Liver (tissue), 9 donors: ENCODE results near the gene SLC7A6OS. TPM values are rescaled to one million over a fixed set of nuclear protein-coding genes. Genes with fewer than 3 reads are reported as not detected.

Source experiments
- DNase-seq: peaks from one replicate; pipeline ENCODE4 v3.0.0-alpha.2; 2017; ENCODE audit warnings: low spot score
- H3K27ac ChIP-seq, 2 donors: one replicate each; pipeline ENCODE4 v1.7.0; 2013; ENCODE audit warnings: inconsistent platforms in 2 of 2, low read length in 2 of 2, control low read depth in 1 of 2, low read depth in 1 of 2, mild to moderate bottlenecking in 1 of 2
- H3K27me3 ChIP-seq, 4 donors: one replicate each; pipeline versions ENCODE4 v1.6.1 to v1.7.0; 2013; ENCODE audit warnings: low read length in 3 of 4, inconsistent platforms in 1 of 4, mild to moderate bottlenecking in 1 of 4, moderate library complexity in 1 of 4; ENCODE audit not compliant: control insufficient read depth in 4 of 4, insufficient read depth in 4 of 4
- H3K36me3 ChIP-seq, 4 donors: one replicate each; pipeline versions ENCODE4 v1.6.1 to v1.7.0; 2013; ENCODE audit warnings: low read length in 3 of 4, mild to moderate bottlenecking in 3 of 4, low read depth in 1 of 4, moderate library complexity in 1 of 4; ENCODE audit not compliant: control insufficient read depth in 4 of 4, insufficient read depth in 3 of 4
- H3K4me1 ChIP-seq, 4 donors: one replicate each; pipeline versions ENCODE4 v1.6.1 to v1.7.0; 2013; ENCODE audit warnings: low read length in 3 of 4, mild to moderate bottlenecking in 3 of 4, moderate library complexity in 1 of 4; ENCODE audit not compliant: control insufficient read depth in 4 of 4, insufficient read depth in 4 of 4
- H3K4me3 ChIP-seq, 3 donors: one replicate each; pipeline versions ENCODE4 v1.6.1 to v1.7.0; 2013; ENCODE audit warnings: low read length in 3 of 3, control low read depth in 1 of 3, low read depth in 1 of 3, mild to moderate bottlenecking in 1 of 3
- H3K9ac ChIP-seq, 2 donors: one replicate each; pipeline ENCODE4 v1.7.0; 2013; ENCODE audit warnings: low read length in 2 of 2, mild to moderate bottlenecking in 2 of 2, moderate library complexity in 2 of 2, control low read depth in 1 of 2, low read depth in 1 of 2
- H3K9me3 ChIP-seq, 4 donors: one replicate each; pipeline versions ENCODE4 v1.6.1 to v1.7.0; 2013; ENCODE audit warnings: low read length in 3 of 4; ENCODE audit not compliant: control insufficient read depth in 4 of 4
- ATF3 ChIP-seq: IDR thresholded peaks from 2 replicates; pipeline ENCODE4 v1.6.1; 2016; ENCODE audit warnings: antibody characterized with exemption
- CTCF ChIP-seq: fragments of 150-350 bp; IDR thresholded peaks from 2 replicates; pipeline ENCODE4 v1.5.1; 2017; ENCODE audit warnings: improper control_type of control experiment, low read depth, low read length; ENCODE audit not compliant: missing input control
- FOXA1 ChIP-seq: IDR thresholded peaks from 2 replicates; pipeline ENCODE4 v1.6.1; 2016; ENCODE audit warnings: antibody characterized with exemption
- FOXA2 ChIP-seq: IDR thresholded peaks from 2 replicates; pipeline ENCODE4 v1.6.1; 2016; ENCODE audit warnings: antibody characterized with exemption
- GABPA ChIP-seq, 2 donors: IDR thresholded peaks in 1 of 2; conservative IDR thresholded peaks in 1 of 2; 2 replicates each; pipeline ENCODE4 v1.6.1; 2016; ENCODE audit warnings: antibody characterized with exemption in 2 of 2, mild to moderate bottlenecking in 1 of 2, moderate library complexity in 1 of 2
- HNF4A ChIP-seq, 2 donors: conservative IDR thresholded peaks; 2 replicates each; pipeline ENCODE4 v1.6.1; 2016; ENCODE audit warnings: antibody characterized with exemption in 2 of 2, mild to moderate bottlenecking in 2 of 2
- JUND ChIP-seq, 2 donors: IDR thresholded peaks; 2 replicates each; pipeline ENCODE4 v1.6.1; 2016; ENCODE audit warnings: antibody characterized with exemption in 2 of 2
- MAX ChIP-seq: IDR thresholded peaks from 2 replicates; pipeline ENCODE4 v1.6.1; 2016; ENCODE audit warnings: antibody characterized with exemption
- NR2F2 ChIP-seq: IDR thresholded peaks from 2 replicates; pipeline ENCODE4 v1.6.1; 2016; ENCODE audit warnings: antibody characterized with exemption
- RAD21 ChIP-seq, 2 donors: IDR thresholded peaks; 2 replicates each; pipeline ENCODE4 v1.6.1; 2016; ENCODE audit warnings: antibody characterized with exemption in 2 of 2, mild to moderate bottlenecking in 2 of 2
- REST ChIP-seq: IDR thresholded peaks from 2 replicates; pipeline ENCODE4 v1.6.1; 2016; ENCODE audit warnings: antibody characterized with exemption, mild to moderate bottlenecking
- RXRA ChIP-seq, 2 donors: IDR thresholded peaks; 2 replicates each; pipeline ENCODE4 v1.6.1; 2017 to 2018; ENCODE audit warnings: antibody characterized with exemption in 2 of 2, mild to moderate bottlenecking in 1 of 2
- SP1 ChIP-seq: IDR thresholded peaks from 2 replicates; pipeline ENCODE4 v1.6.1; 2018; ENCODE audit warnings: antibody characterized with exemption, mild to moderate bottlenecking
- TAF1 ChIP-seq: conservative IDR thresholded peaks from 2 replicates; pipeline ENCODE4 v1.6.1; 2016; ENCODE audit warnings: antibody characterized with exemption, mild to moderate bottlenecking
- YY1 ChIP-seq: IDR thresholded peaks from 2 replicates; pipeline ENCODE4 v1.6.1; 2016; ENCODE audit warnings: antibody characterized with exemption, mild to moderate bottlenecking
- ZBTB33 ChIP-seq: IDR thresholded peaks from 2 replicates; pipeline ENCODE4 v1.6.1; 2016; ENCODE audit warnings: antibody characterized with exemption
- WGBS: extraction: QIAGEN DNeasy Blood & Tissue Kit; methylation state at CpG from one replicate; pipeline ENCODE4 v1.1.7; 2013; 5-methylcytosine and 5-hydroxymethylcytosine counted together
- polyA plus RNA-seq, 2 donors: library from polyadenylated mRNA; stranded (reverse) in 1 of 2; unstranded in 1 of 2; fragments of 200-250 nt in 1 of 2; fragments of >200 nt in 1 of 2; fragmentation: Nextera tagmentation in 1 of 2; extraction: Ambion mirVana in 1 of 2; gene quantifications; one replicate each; pipeline versions ENCODE4 v1.2.1 to v1.2.3, GENCODE V29; 2013 to 2015
- total RNA-seq, 2 donors: library from RNA; depleted of rRNA; stranded (reverse); fragments of >200 nt; gene quantifications; one replicate each; pipeline ENCODE4 v1.2.3, GENCODE V29; 2014
- donor health status: healthy.
- donor health status: healthy.
- donor health status: healthy.
- donor health status: healthy.
- donor health status: healthy.

Gene SLC7A6OS
- total and polyA plus RNA-seq, 4 donors: 2.6 to 8.3 (median 5.5) TPM

- no peak for DNase-seq
- TF ChIP-seq REST (no peak), MAX (no peak), SP1 (no peak)
- Histone ChIP-seq H3K36me3 (peaks cover 6 to 38% (median 19%) of the 10 kb centered on the region in 4 donors), H3K4me1 (no peaks in the 10 kb centered on the region), H3K4me3 (no peak overlapping the region), H3K27me3 (no peaks in the 10 kb centered on the region), H3K9ac (no peak overlapping the region), H3K9me3 (no peaks in the 10 kb centered on the region), H3K27ac (no peak overlapping the region)
- WGBS: 95% methylated on average over 6 of the region's 6 CpGs
Observed at GRCh38 chr16:68319185-68319908, 8.6 kb upstream of the SLC7A6OS start.

- H3K4me1 ChIP-seq: peaks cover 1 to 41% (median 31%) of the 10 kb centered on the region in 4 donors
- TF ChIP-seq FOXA2 (no peak), RAD21 (IDR thresholded peaks at IDR 0.05) (no peak), RXRA (IDR thresholded peaks at IDR 0.05) (no peak), JUND (IDR thresholded peaks at IDR 0.05) (no peak), ZBTB33 (no peak), CTCF (no peak), HNF4A (conservative IDR thresholded peaks at IDR 0.05) (no peak), NR2F2 (no peak), SP1 (no peak), ATF3 (no peak), REST (no peak), FOXA1 (no peak), TAF1 (no peak), GABPA (IDR thresholded peaks at IDR 0.05 in 1 of 2, conservative IDR thresholded peaks at IDR 0.05 in 1 of 2) (no peak), YY1 (no peak), MAX (no peak)
- no peak overlapping the region for H3K4me3 ChIP-seq
- DNase-seq: no peak
- no peak overlapping the region for H3K9ac ChIP-seq
- no peak overlapping the region for H3K27ac ChIP-seq
- H3K27me3 ChIP-seq: no peaks in the 10 kb centered on the region
- 89% methylated on average over 4 of the region's 4 CpGs for WGBS
- H3K9me3 ChIP-seq: no peaks in the 10 kb centered on the region
- H3K36me3 ChIP-seq: peaks cover 2 to 12% (median 5%) of the 10 kb centered on the region in 4 donors
Observed at GRCh38 chr16:68313116-68313515, 2.4 kb upstream of the SLC7A6OS start.
